HG02852 (cell line): Measurements from ENCODE around the gene NFATC3.

Experiments used
- ATAC-seq: cut with Tn5 transposase; IDR thresholded peaks from one replicate; pipeline ENCODE4 v1.9.1; 2021; ENCODE audit warnings: mild to moderate bottlenecking, moderate library complexity; ENCODE audit not compliant: unreplicated experiment

The NFATC3 gene

DNA sequence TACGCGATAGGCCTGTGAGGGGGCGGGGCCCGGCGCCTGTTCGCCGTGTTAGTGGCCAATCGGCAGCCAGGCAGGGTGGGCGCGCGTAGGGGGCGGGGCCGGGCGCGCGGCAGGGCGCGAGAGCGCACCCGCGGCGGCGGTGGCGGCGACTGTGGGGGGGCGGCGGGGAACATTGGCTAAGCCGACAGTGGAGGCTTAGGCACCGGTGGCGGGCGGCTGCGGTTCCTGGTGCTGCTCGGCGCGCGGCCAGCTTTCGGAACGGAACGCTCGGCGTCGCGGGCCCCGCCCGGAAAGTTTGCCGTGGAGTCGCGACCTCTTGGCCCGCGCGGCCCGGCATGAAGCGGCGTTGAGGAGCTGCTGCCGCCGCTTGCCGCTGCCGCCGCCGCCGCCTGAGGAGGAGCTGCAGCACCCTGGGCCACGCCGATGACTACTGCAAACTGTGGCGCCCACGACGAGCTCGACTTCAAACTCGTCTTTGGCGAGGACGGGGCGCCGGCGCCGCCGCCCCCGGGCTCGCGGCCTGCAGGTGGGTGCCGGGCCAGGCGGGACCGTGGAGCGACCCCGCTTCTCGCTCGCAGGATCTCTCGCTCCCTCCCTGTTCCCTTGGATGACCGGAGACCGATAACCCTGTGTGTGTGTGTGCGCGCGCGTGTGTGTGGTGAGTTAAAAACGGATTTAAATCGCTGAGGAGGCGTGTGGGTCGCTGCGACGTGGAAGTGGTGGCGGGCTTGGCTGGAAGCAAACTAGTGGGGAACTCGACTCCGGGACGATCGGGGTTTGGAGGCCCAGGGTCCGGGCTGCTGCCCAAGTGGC is at the start of gene NFATC3:
NFATC3 (plus strand) TSS at position 112 of the 813 bp plus-strand sequence; CDS start at position 424, 312 bp downstream.
- ATAC-seq, result peak; percentile 65

DNA sequence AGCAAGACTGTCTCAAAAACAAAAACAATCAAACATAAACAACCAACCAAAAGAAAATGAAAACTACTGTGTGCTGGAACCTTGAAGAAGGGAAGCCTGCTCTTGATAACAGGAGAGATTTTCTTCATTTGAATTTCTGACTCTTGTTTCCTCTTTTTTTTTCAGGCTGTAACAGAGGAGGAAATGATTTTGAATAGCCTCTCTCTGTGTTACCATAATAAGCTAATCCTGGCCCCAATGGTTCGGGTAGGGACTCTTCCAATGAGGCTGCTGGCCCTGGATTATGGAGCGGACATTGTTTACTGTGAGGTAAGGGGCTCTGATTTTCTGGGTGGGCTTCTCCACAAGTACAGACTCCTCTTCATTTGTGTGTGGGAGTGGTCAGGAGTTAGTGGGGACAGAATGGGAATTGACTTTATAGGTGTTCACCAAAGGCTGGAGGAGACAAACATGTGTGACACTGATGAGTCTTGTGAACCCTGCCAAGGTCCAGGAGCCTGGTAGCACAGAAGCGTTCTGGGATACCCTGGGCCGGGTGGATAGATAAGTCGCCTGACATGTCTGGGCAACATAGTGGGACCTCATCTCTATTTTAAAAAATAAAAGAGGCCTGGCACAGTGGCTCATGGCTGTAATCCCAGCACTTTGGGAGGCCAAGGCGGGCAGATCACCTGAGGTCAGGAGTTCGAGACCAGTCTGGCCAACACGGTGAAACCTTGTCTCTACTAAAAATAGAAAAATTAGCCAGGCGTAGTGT is 47.2 kb upstream of the NFATC3 start:
- ATAC-seq, result peak; percentile 48

DNA sequence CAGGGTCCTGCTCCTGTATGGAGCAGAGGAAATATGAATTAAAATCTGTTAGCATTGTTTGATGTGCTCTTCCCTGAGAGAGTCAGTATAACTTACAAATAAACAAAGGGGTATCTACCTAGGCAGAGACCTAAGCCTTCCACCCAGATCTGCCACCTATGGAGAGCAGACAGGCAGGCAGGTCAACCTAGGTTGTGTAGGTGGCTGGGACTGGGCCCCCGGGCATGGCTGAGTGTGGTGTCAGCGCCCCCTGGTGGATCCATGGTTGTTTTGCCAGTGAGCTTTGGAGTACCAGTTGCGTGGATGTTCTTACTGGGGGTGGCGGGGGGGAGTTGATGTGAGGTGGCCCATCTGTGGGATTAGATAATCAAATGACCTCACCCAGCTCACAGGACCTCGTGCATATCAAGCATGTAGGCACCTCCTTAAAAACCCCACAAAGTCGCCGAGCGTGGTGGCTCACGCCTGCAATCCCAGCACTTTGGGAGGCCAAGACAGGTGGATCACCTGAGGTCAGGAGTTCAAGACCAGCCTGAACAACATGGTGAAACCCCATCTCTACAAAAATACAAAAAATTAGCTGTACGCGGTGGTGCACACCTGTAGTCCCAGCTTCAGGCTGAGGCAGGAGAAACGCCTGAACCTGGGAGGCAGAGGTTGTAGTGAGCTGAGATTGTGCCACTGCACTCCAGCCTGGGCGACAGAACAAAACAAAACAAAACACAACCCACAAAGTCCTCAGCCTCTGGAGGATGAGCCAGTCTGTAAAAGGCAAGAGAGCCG is 44.5 kb upstream of the NFATC3 start:
- peak; percentile 75 for ATAC-seq

DNA sequence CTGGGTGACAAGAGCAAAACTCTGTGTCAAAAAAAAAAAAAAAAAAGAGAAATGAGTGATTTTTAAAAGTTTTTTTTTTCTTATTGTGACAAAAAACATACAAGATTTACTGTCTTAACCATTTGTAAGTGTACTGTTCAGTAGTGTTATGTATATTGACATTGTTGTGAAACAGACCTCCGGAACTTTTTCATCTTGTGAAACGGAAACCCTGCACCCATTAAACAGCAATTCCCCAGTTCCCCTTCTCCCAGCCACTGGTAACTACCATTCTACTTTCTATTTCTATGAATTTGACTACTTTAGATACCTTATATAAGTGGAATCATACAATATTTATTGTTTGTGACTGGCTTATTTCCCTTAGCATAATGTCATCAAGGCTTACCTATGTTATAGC is 43.4 kb upstream of the NFATC3 start:
- no peak for ATAC-seq

DNA sequence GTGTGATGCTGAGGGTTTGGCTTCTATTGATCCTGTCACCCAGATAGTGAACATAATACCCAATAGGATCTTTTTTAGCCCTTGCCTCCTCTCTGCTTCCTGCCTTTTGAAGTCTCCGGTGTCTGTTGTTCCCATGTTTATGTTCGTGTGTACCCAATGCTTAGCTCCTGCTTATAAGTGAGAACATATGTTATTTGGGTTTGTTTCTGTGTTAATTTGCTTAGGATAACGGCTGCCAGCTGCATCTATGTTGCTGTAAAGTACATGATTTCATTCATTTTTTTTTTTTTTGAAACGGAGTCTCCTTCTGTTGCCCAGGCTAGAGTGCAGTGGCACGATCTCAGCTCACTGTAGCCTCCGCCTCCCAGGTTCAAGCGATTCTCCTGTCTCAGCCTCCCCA is 39.1 kb upstream of the NFATC3 start:
- ATAC-seq, result no peak

DNA sequence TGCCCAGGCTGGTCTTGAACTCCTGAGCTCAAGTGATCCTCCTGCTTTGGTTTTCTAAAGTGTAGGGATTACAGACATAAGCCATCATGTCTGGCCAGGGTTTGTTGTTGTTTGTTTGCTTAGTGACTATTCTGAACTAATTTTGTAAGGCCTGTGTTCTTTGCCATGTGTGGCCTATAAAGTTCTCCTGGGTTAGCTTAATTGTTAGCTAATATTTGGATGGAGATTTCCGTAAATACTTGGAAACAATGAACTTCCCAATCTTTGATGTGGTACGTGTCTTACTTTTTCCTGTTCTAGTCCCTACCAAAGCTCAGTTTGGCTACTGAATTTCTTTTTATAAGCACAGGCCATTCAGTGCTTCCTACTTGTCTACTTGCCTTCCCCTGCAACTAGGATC is 37.2 kb upstream of the NFATC3 start:
- ATAC-seq, result no peak

DNA sequence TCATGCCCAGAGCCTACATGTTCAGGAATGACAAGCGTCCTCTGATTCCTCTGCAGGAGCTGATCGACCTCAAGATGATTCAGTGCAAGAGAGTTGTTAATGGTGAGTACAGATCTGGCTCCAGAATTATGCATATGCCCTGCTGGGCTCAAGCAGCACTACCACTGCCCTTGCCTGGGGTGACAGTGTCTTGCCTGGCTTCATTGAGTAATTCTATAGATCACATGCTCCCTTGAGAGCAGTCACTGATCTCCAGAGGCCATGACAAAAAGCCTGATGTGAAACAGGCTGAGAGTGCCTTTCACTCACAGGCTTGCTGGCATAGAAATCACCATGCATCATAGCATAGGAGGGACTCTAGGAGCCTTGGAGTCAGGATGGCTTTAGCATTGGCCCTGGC is 35.7 kb upstream of the NFATC3 start:
- no peak for ATAC-seq

DNA sequence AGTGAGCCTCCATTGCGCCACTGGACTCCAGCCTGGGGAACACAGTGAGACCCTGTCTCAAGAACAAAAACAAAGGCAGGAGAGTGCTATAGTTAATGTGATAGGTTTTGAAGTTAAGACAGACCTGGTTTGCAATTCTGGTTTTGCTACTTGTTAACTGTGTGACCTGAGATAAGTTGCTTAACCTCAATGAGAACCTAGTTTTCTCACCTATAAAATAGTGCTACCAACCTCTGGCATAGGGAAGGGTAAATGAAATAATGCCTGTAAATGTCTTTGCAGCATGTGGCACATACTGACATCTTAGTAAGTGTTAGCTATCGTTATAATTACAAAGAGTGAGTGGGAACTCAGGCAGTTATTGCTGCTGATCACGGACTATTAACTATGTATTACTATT is 29.8 kb upstream of the NFATC3 start:
- ATAC-seq, result no peak

DNA sequence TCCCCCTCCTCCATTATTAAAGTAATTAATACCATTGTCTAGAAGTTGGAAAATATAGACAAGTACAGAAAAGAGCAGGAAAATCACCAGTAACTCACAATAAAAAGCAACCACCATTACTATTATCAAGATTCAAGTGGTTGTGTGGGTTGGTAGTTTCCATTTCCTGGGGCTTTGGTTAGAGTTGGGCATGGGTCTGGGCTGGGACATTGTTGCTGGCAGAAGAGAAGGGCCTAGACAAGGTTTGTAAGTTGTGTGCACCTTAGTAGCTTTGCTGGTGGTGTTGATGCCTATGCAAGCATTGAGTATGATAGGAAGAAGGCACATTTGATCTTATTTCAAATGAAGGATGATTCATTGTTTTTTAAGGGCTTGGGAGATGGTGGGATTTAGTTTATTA is 25.4 kb upstream of the NFATC3 start:
- no peak for ATAC-seq

DNA sequence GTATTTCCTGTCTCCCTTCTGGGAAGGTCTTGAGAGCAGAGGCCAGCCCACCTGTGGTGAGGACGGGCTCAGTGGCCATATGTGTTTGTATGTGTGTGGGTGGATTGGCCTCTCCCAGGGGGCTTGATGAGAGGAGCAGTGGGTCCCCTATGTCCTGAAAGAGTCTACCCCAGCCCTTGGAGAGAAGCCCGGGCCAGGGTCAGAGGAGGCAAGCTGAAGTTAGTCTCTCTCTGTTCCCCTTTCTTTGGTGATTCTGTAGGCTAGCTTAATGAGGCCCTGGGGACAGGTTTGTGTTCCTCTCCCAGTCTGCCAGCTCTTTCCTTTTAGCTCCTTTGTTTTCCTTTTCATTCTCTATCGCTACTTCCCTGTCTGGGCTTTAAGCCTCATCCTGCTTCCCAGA is 23.8 kb upstream of the NFATC3 start:
- no peak for ATAC-seq

DNA sequence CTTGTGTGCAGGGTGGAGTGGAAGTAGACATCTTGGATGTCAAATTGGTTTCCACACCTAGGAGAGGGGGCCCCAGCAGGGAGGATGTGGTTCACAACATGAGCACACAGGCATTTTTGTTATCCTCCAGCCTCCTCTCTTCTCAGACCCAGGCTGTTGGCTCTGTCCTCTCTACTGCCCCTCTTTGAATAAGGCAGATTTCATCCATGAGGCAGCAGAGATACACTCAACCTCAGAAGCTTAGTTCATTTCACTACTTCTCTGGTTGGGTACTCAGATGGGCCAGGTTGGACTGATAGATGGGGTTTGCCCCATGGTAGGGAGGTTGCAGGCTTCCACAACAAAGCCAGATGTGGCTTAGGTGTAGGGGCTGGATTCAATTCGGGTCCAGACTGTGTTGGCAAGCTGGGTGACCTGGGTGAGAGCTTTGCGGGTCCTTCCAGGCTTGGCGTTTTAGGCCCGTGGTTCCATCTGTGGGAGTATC is 22.2 kb upstream of the NFATC3 start:
- no peak for ATAC-seq

DNA sequence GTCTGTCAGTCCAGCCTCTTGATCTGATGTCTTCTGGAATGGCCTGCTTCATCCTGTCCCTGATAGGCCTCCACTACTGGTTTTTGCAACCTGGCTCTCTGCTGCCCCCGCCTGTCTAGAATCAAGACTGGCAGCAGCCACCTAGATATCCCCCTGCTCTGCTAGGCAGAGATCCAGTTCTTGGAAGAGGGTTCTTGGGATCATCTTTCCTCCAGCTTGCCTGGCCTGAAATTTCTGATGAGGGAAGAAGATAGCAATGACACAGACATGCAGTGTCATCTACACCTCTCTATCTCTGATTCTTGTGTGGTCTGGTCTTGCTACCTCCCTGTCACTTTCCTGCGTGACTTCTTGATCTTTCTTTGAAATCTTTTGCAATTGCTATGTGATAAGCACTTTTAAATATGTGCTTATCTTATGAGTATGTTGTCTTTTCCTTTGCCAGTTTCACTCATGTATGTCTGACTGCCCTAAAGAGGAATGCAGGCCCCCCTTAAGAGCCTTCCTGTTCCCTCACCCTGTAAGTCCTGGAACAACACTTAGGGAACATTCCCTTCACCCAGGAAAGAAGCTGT is 20.3 kb upstream of the NFATC3 start:
- no peak for ATAC-seq

DNA sequence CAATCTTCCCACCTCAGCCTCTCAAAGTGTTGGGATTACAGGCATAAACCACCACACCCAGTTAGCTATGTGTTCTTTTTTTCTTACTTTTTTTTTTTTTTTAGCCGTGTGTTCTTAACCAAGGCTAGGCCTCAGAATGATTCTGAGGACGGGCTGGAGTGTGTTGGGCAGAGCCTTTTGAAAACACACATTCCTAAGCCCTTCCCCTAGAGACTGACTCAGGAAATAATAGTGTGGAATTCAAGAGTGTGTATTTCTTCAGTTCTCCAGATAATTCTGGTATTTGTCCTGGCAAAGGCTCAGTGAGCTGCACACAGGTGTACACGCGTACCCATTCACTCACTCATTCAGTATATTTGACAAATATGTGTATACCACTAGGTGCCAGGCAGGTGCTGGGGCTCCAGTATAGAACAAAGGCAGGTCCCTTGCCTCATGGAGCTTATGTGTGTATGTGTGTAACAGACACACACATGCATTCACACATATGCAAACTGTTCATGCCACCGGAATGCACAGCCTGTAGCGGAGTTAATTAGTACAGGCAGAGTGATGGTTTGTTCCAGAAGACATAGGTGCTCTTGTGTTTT is 19.4 kb upstream of the NFATC3 start:
- ATAC-seq, result no peak

DNA sequence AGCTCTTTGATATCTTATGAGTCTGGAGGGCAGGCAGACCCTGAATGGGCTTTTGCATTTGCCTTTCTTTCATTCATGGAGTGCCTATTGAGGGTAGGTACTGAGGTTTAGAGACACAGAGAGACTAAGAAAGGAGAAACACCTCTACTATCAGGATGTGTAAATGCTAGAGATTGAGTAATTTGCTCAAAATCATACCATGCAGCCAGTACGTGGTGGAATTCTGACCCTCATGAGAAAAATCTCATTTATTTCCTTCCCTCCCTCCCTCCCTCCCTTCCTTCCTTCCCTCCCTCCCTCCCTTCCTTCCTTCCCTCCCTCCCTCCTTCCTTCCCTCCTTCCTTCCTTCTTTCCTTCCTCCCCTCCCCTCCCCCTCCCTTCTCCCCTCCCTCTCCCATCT is 18.4 kb upstream of the NFATC3 start:
- ATAC-seq, result no peak

DNA sequence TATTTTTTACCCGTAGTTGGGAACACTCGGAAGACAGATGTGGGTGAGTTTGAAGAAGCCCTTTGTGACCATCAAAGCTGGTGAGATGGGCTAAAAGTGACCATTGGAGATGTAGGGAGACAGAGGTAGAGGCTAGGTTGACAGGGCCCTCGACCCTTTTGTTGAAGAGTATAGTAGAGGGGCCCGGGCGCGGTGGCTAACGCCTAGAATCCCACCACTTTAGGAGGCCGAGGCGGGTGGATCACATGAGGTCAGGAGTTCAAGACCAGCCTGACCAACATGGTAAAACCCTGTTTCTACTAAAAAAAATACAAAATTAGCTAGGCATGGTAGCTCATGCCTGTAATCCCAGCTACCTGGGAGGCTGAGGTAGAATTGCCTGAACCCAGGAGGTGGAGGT is 16.2 kb upstream of the NFATC3 start:
- ATAC-seq, result no peak

DNA sequence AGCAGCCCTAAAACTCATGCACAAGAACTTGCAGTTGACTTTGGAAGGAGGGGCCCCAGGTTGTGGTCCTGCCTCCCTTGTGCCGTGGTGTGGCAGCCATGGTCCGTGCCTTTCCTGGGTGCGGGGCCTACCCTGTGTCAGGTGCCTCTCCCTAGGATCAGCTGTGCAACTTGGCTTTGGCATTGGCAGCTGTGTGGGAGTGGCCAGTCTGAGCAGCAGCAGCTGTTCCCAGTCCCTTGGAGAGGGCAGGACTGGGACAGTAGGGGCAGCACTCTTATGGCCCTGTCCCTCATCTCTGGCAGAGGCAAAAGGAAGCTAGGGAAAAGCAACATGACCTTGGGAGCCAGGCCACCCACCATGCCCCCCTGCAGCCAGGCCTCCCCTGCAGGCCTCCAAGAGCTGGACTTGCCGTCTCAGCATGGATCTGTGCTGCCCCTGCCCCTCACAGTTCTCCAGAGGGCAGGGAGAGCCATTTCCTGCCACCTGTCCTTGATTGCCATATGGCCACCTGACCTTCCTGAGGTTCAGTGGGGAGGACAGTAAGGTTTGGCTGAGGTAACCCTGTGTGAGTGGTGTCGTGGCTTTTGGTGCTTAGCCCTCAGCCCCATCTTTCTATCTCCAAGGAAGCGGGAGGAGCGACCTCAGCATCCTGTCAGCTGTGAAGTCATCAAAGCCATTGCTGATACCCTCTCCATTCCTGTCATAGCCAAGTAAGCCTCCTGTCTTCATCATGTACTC is 15.5 kb upstream of the NFATC3 start:
- no peak for ATAC-seq

DNA sequence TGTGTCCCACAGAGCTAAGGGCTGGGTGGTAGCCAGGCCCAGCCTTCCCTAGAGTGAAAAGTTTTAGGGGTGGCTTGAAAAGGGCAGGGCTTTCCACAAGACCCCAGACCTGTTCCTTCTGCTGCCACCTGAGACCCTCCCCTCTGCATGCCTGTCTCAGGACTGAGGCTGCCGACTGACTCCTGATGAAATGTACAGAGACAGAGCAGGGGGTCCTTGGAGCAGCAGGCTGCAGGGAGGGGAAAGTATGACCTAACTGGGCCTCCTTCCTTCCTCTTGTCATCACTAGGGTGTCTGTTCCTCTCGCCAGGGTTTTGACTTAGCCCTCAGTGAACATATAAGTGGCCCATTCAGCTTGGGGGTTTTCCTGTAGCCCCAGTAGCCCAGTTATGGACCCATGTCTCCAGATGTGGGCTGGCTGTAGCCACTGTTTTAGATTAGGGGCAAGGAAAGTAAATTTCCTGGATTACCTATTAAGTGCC is 14.9 kb upstream of the NFATC3 start:
- no peak for ATAC-seq

DNA sequence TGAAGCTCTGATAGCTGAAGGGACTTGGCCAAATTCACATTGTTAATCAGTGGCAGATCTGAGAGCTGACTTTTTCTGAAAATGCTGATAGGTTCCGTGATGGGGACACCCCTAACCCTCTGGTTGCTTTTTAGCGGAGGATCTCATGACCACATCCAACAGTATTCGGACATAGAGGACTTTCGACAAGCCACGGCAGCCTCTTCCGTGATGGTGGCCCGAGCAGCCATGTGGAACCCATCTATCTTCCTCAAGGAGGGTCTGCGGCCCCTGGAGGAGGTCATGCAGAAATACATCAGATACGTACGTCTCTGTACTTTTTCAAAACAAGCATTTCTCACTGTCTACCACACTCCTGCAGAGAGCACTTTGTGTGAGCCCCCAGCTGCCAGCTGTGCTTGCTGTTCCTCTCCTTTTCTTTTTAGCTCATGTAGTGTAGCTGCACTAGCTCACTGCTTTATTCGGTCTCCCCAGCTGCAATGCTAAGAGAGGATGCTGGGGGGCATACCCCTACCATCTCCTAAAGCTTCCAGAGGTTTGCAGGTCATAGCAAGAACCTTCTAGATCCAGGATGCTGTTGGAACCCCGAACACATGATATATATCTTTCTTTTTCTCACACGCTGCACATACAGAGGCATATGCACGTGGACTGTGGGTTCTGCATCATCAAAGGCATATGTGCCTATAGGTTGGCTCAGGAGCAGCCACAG is 14.2 kb upstream of the NFATC3 start:
- no peak for ATAC-seq

DNA sequence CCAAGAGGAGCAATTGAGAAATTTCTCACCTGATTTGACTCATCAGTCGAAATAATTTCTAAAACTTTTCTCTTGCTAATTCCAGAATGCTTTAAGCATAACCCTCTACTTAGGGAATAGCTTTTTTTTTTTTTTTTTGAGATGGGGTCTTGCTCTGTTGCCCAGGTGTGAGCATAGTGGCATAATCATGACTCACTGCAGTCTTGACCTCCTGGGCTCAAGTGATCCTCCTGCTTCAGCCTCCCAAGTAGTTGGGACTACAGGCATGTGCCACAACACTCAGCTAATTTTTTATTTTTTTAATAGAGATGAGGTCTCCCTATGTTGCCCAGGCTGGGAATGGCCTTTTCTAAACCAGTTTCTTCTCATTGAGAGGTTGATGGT is 13.7 kb upstream of the NFATC3 start:
- no peak for ATAC-seq
